ENCODE results near the gene HHIPL1.

DNA sequence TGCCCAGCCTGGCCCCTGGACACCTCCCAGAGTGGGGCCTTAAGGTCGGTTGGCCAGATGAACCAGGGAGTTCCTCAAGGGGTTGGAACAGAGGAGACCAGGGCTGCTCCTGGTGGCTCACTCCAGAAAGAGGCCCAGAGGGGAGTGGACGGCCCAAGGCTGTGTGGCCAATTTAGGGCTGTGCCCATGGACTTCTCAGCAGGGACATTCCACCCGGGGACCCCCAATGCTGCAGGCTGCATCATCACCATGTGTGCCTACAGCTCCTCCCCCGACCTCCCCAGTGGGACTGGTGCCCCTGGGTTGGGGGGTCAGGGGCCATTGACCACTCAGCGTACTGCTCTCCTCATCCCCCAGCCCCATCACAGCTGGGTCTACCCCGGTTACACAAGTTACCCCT is 21.6 kb downstream of the HHIPL1 start:
- TF ChIP-seq, protein P1, sequence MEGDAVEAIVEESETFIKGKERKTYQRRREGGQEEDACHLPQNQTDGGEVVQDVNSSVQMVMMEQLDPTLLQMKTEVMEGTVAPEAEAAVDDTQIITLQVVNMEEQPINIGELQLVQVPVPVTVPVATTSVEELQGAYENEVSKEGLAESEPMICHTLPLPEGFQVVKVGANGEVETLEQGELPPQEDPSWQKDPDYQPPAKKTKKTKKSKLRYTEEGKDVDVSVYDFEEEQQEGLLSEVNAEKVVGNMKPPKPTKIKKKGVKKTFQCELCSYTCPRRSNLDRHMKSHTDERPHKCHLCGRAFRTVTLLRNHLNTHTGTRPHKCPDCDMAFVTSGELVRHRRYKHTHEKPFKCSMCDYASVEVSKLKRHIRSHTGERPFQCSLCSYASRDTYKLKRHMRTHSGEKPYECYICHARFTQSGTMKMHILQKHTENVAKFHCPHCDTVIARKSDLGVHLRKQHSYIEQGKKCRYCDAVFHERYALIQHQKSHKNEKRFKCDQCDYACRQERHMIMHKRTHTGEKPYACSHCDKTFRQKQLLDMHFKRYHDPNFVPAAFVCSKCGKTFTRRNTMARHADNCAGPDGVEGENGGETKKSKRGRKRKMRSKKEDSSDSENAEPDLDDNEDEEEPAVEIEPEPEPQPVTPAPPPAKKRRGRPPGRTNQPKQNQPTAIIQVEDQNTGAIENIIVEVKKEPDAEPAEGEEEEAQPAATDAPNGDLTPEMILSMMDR (IDR thresholded peaks at IDR 0.05) = no peak
- TF ChIP-seq EP300 (IDR thresholded peaks at IDR 0.05) (no peak), POLR2A (IDR thresholded peaks at IDR 0.05) (no peak), POLR2AphosphoS5 (IDR thresholded peaks at IDR 0.05) (no peak)
